ENCODE data around the gene POGK. TPM values are rescaled to one million over a fixed set of nuclear protein-coding genes. Genes with fewer than 3 reads are reported as not detected.
"Not testable (repeated sequence)": the region's sequence is repeated elsewhere in the genome, so short reads cannot be mapped to it uniquely, and the experiment has no call there.

The POGK gene
- polyA plus RNA-seq, 2 donors, result 9.4 to 10.8 TPM

GRCh38 chr1:166874464-166874863, 35.2 kb downstream of the POGK start:
- no peaks in the 10 kb centered on the region for H3K36me3 ChIP-seq (ENCODE audit: control insufficient read depth in 2 of 2, insufficient read depth in 2 of 2, low read length in 1 of 2)
- no peak overlapping the region for H3K4me3 ChIP-seq (ENCODE audit: low read depth in 1 of 2, low read length in 2 of 2)
- H3K27me3 ChIP-seq (ENCODE audit: control insufficient read depth in 1 of 2, insufficient read depth in 2 of 2, low read length in 2 of 2), result no peaks in the 10 kb centered on the region
- no peak overlapping the region for H3K27ac ChIP-seq (ENCODE audit: low read depth in 2 of 2, low read length in 1 of 2)
- no peaks in the 10 kb centered on the region for H3K9me3 ChIP-seq (ENCODE audit: control insufficient read depth in 2 of 2, insufficient read depth in 1 of 2, low read depth in 1 of 2, low read length in 1 of 2)
- peaks cover 3 to 4% of the 10 kb centered on the region in 2 donors for H3K4me1 ChIP-seq (ENCODE audit: control insufficient read depth in 2 of 2, insufficient read depth in 2 of 2, low read length in 1 of 2)
- 88 to 89% methylated on average over 8 of the region's 8 CpGs for WGBS, 2 donors

- H3K4me3 ChIP-seq (ENCODE audit: low read depth in 1 of 2, low read length in 2 of 2), result peak overlapping the region; percentile 75 to 93
- H3K36me3 ChIP-seq (ENCODE audit: control insufficient read depth in 2 of 2, insufficient read depth in 2 of 2, low read length in 1 of 2), result no peaks in the 10 kb centered on the region
- peak overlapping the region; percentile 96 to 98 for H3K27ac ChIP-seq (ENCODE audit: low read depth in 2 of 2, low read length in 1 of 2)
- WGBS, 2 donors, result 30 to 39% methylated on average over 8 of the region's 8 CpGs
- no peaks in the 10 kb centered on the region for H3K9me3 ChIP-seq (ENCODE audit: control insufficient read depth in 2 of 2, insufficient read depth in 1 of 2, low read depth in 1 of 2, low read length in 1 of 2)
- H3K27me3 ChIP-seq (ENCODE audit: control insufficient read depth in 1 of 2, insufficient read depth in 2 of 2, low read length in 2 of 2), result no peaks in the 10 kb centered on the region
- peaks cover 2 to 4% of the 10 kb centered on the region in 2 donors for H3K4me1 ChIP-seq (ENCODE audit: control insufficient read depth in 2 of 2, insufficient read depth in 2 of 2, low read length in 1 of 2)
These were observed 36.0 kb downstream of the POGK start for GRCh38 chr1:166875302-166875733.

- no peaks in the 10 kb centered on the region for H3K36me3 ChIP-seq (ENCODE audit: control insufficient read depth in 2 of 2, insufficient read depth in 2 of 2, low read length in 1 of 2)
- WGBS, 2 donors, result 1% methylated on average over 80 to 84 of the region's 84 CpGs
- peaks cover 0 to 4% of the 10 kb centered on the region in 2 donors for H3K4me1 ChIP-seq (ENCODE audit: control insufficient read depth in 2 of 2, insufficient read depth in 2 of 2, low read length in 1 of 2)
- H3K9me3 ChIP-seq (ENCODE audit: control insufficient read depth in 2 of 2, insufficient read depth in 1 of 2, low read depth in 1 of 2, low read length in 1 of 2), result no peaks in the 10 kb centered on the region
- H3K4me3 ChIP-seq (ENCODE audit: low read depth in 1 of 2, low read length in 2 of 2), result peak within 1 kb of the TSS; percentile 75 to 93
- H3K27ac ChIP-seq (ENCODE audit: low read depth in 2 of 2, low read length in 1 of 2), result peak within 1 kb of the TSS; percentile 96 to 98
- H3K27me3 ChIP-seq (ENCODE audit: control insufficient read depth in 1 of 2, insufficient read depth in 2 of 2, low read length in 2 of 2), result no peaks in the 10 kb centered on the region
These were observed 36.7 kb downstream of the POGK start, which contains the start of gene TADA1 for GRCh38 chr1:166875734-166876539. Gene TADA1, minus strand, starts transcription at chr1:166876264. Its CDS starts 31 bp downstream, at chr1:166876233.

GRCh38 chr1:166876540-166876838, 37.2 kb downstream of the POGK start:
- Histone ChIP-seq H3K27me3 (ENCODE audit: control insufficient read depth in 1 of 2, insufficient read depth in 2 of 2, low read length in 2 of 2) (no peaks in the 10 kb centered on the region), H3K36me3 (ENCODE audit: control insufficient read depth in 2 of 2, insufficient read depth in 2 of 2, low read length in 1 of 2) (no peaks in the 10 kb centered on the region), H3K4me1 (ENCODE audit: control insufficient read depth in 2 of 2, insufficient read depth in 2 of 2, low read length in 1 of 2) (peaks cover 0 to 4% of the 10 kb centered on the region in 2 donors), H3K9me3 (ENCODE audit: control insufficient read depth in 2 of 2, insufficient read depth in 1 of 2, low read depth in 1 of 2, low read length in 1 of 2) (no peaks in the 10 kb centered on the region), H3K27ac (ENCODE audit: low read depth in 2 of 2, low read length in 1 of 2) (no peak overlapping the region), H3K4me3 (ENCODE audit: low read depth in 1 of 2, low read length in 2 of 2) (peak overlapping the region in 1 of 2 donors; percentile 75)
- WGBS, 2 donors, result 0 to 1% methylated on average over 7 of the region's 7 CpGs

GRCh38 chr1:166878173-166878917, 39.1 kb downstream of the POGK start:
- not testable (repeated sequence) for H3K4me1 ChIP-seq (ENCODE audit: control insufficient read depth in 2 of 2, insufficient read depth in 2 of 2, low read length in 1 of 2); H3K4me3 ChIP-seq (ENCODE audit: low read depth in 1 of 2, low read length in 2 of 2); H3K27me3 ChIP-seq (ENCODE audit: control insufficient read depth in 1 of 2, insufficient read depth in 2 of 2, low read length in 2 of 2); H3K9me3 ChIP-seq (ENCODE audit: control insufficient read depth in 2 of 2, insufficient read depth in 1 of 2, low read depth in 1 of 2, low read length in 1 of 2); H3K27ac ChIP-seq (ENCODE audit: low read depth in 2 of 2, low read length in 1 of 2); H3K36me3 ChIP-seq (ENCODE audit: control insufficient read depth in 2 of 2, insufficient read depth in 2 of 2, low read length in 1 of 2)
- 97% methylated on average over 16 to 19 of the region's 21 CpGs for WGBS, 2 donors

- H3K4me1 ChIP-seq (ENCODE audit: control insufficient read depth in 2 of 2, insufficient read depth in 2 of 2, low read length in 1 of 2), result no peaks in the 10 kb centered on the region
- WGBS, 2 donors, result 55 to 78% methylated on average over 2 of the region's 2 CpGs
- H3K27me3 ChIP-seq (ENCODE audit: control insufficient read depth in 1 of 2, insufficient read depth in 2 of 2, low read length in 2 of 2), result peaks cover 0 to 5% of the 10 kb centered on the region in 2 donors
- no peak overlapping the region for H3K27ac ChIP-seq (ENCODE audit: low read depth in 2 of 2, low read length in 1 of 2)
- H3K9me3 ChIP-seq (ENCODE audit: control insufficient read depth in 2 of 2, insufficient read depth in 1 of 2, low read depth in 1 of 2, low read length in 1 of 2), result no peaks in the 10 kb centered on the region
- no peak overlapping the region for H3K4me3 ChIP-seq (ENCODE audit: low read depth in 1 of 2, low read length in 2 of 2)
- no peaks in the 10 kb centered on the region for H3K36me3 ChIP-seq (ENCODE audit: control insufficient read depth in 2 of 2, insufficient read depth in 2 of 2, low read length in 1 of 2)
These were observed 43.6 kb downstream of the POGK start for GRCh38 chr1:166882893-166883292.

- H3K4me3 ChIP-seq (ENCODE audit: low read depth in 1 of 2, low read length in 2 of 2), result no peak overlapping the region
- whole genome bisulfite sequencing, 2 donors, result 11 to 18% methylated on average over 44 of the region's 44 CpGs
- H3K4me1 ChIP-seq (ENCODE audit: control insufficient read depth in 2 of 2, insufficient read depth in 2 of 2, low read length in 1 of 2), result no peaks in the 10 kb centered on the region
- no peaks in the 10 kb centered on the region for H3K9me3 ChIP-seq (ENCODE audit: control insufficient read depth in 2 of 2, insufficient read depth in 1 of 2, low read depth in 1 of 2, low read length in 1 of 2)
- H3K27ac ChIP-seq (ENCODE audit: low read depth in 2 of 2, low read length in 1 of 2), result no peak overlapping the region
- peaks cover 0 to 5% of the 10 kb centered on the region in 2 donors for H3K27me3 ChIP-seq (ENCODE audit: control insufficient read depth in 1 of 2, insufficient read depth in 2 of 2, low read length in 2 of 2)
- no peaks in the 10 kb centered on the region for H3K36me3 ChIP-seq (ENCODE audit: control insufficient read depth in 2 of 2, insufficient read depth in 2 of 2, low read length in 1 of 2)
These were observed 44.9 kb downstream of the POGK start for GRCh38 chr1:166884040-166884642.

- Histone ChIP-seq H3K27ac (ENCODE audit: low read depth in 2 of 2, low read length in 1 of 2) (no peak overlapping the region), H3K27me3 (ENCODE audit: control insufficient read depth in 1 of 2, insufficient read depth in 2 of 2, low read length in 2 of 2) (peaks cover 0 to 5% of the 10 kb centered on the region in 2 donors), H3K9me3 (ENCODE audit: control insufficient read depth in 2 of 2, insufficient read depth in 1 of 2, low read depth in 1 of 2, low read length in 1 of 2) (no peaks in the 10 kb centered on the region), H3K36me3 (ENCODE audit: control insufficient read depth in 2 of 2, insufficient read depth in 2 of 2, low read length in 1 of 2) (no peaks in the 10 kb centered on the region), H3K4me1 (ENCODE audit: control insufficient read depth in 2 of 2, insufficient read depth in 2 of 2, low read length in 1 of 2) (no peaks in the 10 kb centered on the region), H3K4me3 (ENCODE audit: low read depth in 1 of 2, low read length in 2 of 2) (no peak overlapping the region)
- 89 to 91% methylated on average over 3 of the region's 3 CpGs for WGBS, 2 donors
These were observed 45.7 kb downstream of the POGK start for GRCh38 chr1:166884971-166885370.

GRCh38 chr1:166888373-166889111, 49.3 kb downstream of the POGK start:
- Histone ChIP-seq H3K4me3 (ENCODE audit: low read depth in 1 of 2, low read length in 2 of 2) (no peak overlapping the region), H3K9me3 (ENCODE audit: control insufficient read depth in 2 of 2, insufficient read depth in 1 of 2, low read depth in 1 of 2, low read length in 1 of 2) (no peaks in the 10 kb centered on the region), H3K27ac (ENCODE audit: low read depth in 2 of 2, low read length in 1 of 2) (no peak overlapping the region), H3K27me3 (ENCODE audit: control insufficient read depth in 1 of 2, insufficient read depth in 2 of 2, low read length in 2 of 2) (peaks cover 0 to 5% of the 10 kb centered on the region in 2 donors), H3K4me1 (ENCODE audit: control insufficient read depth in 2 of 2, insufficient read depth in 2 of 2, low read length in 1 of 2) (no peaks in the 10 kb centered on the region), H3K36me3 (ENCODE audit: control insufficient read depth in 2 of 2, insufficient read depth in 2 of 2, low read length in 1 of 2) (no peaks in the 10 kb centered on the region)
- WGBS, 2 donors, result 76 to 78% methylated on average over 4 of the region's 4 CpGs
